HCT116 (cell line): ENCODE data around the gene CCSER1.

Source experiments
- CBX3 ChIP-seq: IDR thresholded peaks from 2 replicates; pipeline ENCODE4 v1.6.1; 2012; ENCODE audit warnings: low read depth
- CEBPB ChIP-seq: IDR thresholded peaks from 2 replicates; pipeline ENCODE4 v1.6.1; 2012; ENCODE audit warnings: low read depth
- CTCF ChIP-seq, 3 experiments: fragments of 200-600 bp in 1 of 3; sonication (generic) in 1 of 3; IDR thresholded peaks in 2 of 3; conservative IDR thresholded peaks in 1 of 3; 2 replicates each; pipeline ENCODE4 v1.5.1; 2012 to 2017; ENCODE audit warnings: low read depth in 2 of 3, low read length in 2 of 3, antibody characterized with exemption in 1 of 3, borderline replicate concordance in 1 of 3, control low read depth in 1 of 3, mild to moderate bottlenecking in 1 of 3, mixed read lengths in 1 of 3, mixed run types in 1 of 3, moderate library complexity in 1 of 3; ENCODE audit not compliant: insufficient read depth in 1 of 3
- EZH2 ChIP-seq: fragments of 200-600 bp; sonication (generic); IDR thresholded peaks from 2 replicates; pipeline ENCODE4 v1.6.1; 2017; ENCODE audit warnings: antibody characterized with exemption, mixed run types
- EZH2phosphoT487 ChIP-seq: fragments of 200-600 bp; IDR thresholded peaks from 2 replicates; pipeline ENCODE4 v1.6.1; 2018; ENCODE audit warnings: antibody characterized with exemption, borderline replicate concordance
- JUND ChIP-seq: IDR thresholded peaks from 2 replicates; pipeline ENCODE4 v1.6.1; 2012
- MAX ChIP-seq: IDR thresholded peaks from 2 replicates; pipeline ENCODE4 v1.6.1; 2012
- POLR2A ChIP-seq: IDR thresholded peaks from 2 replicates; pipeline ENCODE4 v1.7.0; 2011; ENCODE audit warnings: borderline replicate concordance; ENCODE audit not compliant: insufficient read depth, insufficient read length; ENCODE audit errors: extremely low read depth
- POLR2AphosphoS5 ChIP-seq: IDR thresholded peaks from 2 replicates; pipeline ENCODE4 v1.6.1; 2011; ENCODE audit warnings: mild to moderate bottlenecking, low read depth, low read length, moderate library complexity
- SIN3A ChIP-seq: IDR thresholded peaks from 2 replicates; pipeline ENCODE4 v1.6.1; 2012; ENCODE audit warnings: low read depth
- SRF ChIP-seq: IDR thresholded peaks from 2 replicates; pipeline ENCODE4 v1.6.1; 2012; ENCODE audit warnings: low read depth
- ZNF274 ChIP-seq: fragments of 200-500 bp; sonication (Bioruptor generic); IDR thresholded peaks from 2 replicates; pipeline ENCODE4 v1.6.1; 2014; ENCODE audit warnings: mild to moderate bottlenecking, low read depth, low read length, inconsistent platforms
- TF ChIP-seq, protein P1 (sequence below): IDR thresholded peaks from 2 replicates; pipeline ENCODE4 v1.6.1; 2012
- TF ChIP-seq, protein P2 (sequence below): IDR thresholded peaks from 2 replicates; pipeline ENCODE4 v1.6.1; 2012; ENCODE audit warnings: low read depth

DNA sequence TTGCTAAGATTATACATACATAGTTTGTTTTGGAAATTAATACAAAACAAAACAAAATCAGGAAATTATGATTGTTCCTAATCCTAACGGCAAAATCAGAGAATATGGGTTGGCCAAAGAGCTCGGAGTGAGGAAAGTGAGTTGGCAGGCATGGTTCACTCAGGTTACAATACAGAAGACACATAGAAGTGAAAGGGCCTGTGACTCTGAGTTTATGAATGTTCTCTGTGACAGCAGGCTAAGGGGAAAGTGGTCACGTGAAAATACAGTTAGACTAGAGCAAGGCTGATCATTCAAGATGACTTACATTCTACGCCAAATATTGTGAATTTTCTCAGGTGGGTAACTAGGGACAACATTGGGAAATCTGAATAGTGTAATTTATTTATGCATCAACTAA is 1001.3 kb downstream of the CCSER1 start:
- TF ChIP-seq MAX (no peak), EZH2 (no peak), POLR2AphosphoS5 (no peak), JUND (no peak), CTCF (IDR thresholded peaks at IDR 0.05 in 2 of 3, conservative IDR thresholded peaks at IDR 0.05 in 1 of 3; ENCODE audit: borderline replicate concordance in 1 of 3, insufficient read depth in 1 of 3, low read depth in 2 of 3, low read length in 2 of 3) (no peak), ZNF274 (no peak), POLR2A (no peak), CEBPB (no peak), SRF (no peak), EZH2phosphoT487 (no peak), SIN3A (no peak), CBX3 (no peak)
- TF ChIP-seq, protein P1, sequence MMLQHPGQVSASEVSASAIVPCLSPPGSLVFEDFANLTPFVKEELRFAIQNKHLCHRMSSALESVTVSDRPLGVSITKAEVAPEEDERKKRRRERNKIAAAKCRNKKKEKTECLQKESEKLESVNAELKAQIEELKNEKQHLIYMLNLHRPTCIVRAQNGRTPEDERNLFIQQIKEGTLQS = no peak
- TF ChIP-seq, protein P2, sequence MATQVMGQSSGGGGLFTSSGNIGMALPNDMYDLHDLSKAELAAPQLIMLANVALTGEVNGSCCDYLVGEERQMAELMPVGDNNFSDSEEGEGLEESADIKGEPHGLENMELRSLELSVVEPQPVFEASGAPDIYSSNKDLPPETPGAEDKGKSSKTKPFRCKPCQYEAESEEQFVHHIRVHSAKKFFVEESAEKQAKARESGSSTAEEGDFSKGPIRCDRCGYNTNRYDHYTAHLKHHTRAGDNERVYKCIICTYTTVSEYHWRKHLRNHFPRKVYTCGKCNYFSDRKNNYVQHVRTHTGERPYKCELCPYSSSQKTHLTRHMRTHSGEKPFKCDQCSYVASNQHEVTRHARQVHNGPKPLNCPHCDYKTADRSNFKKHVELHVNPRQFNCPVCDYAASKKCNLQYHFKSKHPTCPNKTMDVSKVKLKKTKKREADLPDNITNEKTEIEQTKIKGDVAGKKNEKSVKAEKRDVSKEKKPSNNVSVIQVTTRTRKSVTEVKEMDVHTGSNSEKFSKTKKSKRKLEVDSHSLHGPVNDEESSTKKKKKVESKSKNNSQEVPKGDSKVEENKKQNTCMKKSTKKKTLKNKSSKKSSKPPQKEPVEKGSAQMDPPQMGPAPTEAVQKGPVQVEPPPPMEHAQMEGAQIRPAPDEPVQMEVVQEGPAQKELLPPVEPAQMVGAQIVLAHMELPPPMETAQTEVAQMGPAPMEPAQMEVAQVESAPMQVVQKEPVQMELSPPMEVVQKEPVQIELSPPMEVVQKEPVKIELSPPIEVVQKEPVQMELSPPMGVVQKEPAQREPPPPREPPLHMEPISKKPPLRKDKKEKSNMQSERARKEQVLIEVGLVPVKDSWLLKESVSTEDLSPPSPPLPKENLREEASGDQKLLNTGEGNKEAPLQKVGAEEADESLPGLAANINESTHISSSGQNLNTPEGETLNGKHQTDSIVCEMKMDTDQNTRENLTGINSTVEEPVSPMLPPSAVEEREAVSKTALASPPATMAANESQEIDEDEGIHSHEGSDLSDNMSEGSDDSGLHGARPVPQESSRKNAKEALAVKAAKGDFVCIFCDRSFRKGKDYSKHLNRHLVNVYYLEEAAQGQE = no peak
